BJ (cell line): ENCODE measurements around the gene CEP78. TPM values are rescaled to one million over a fixed set of nuclear protein-coding genes. Genes with fewer than 3 reads are reported as not detected.

Source experiments
- CTCF ChIA-PET: fragments of 350-600 bp; formaldehyde crosslinking; extraction: SDS; loops from one replicate; lab custom pipeline; 2021; ENCODE audit warnings: antibody characterized with exemption, inconsistent platforms; lab: Yijun Ruan, JAX
- POLR2A ChIA-PET: fragments of 300-600 bp; sonication (Branson Sonifier 250); formaldehyde crosslinking; extraction: SDS; loops from one replicate; lab custom pipeline; 2021; ENCODE audit warnings: antibody characterized with exemption; lab: Charles Lee
- DNase-seq: peaks from one replicate; pipeline ENCODE4 v3.0.0-alpha.2; 2011; ENCODE audit warnings: low read depth
- H3K27me3 ChIP-seq: 2 replicates; pipeline ENCODE4 v1.6.0; 2011; ENCODE audit warnings: low read length; ENCODE audit not compliant: control insufficient read depth, insufficient read depth
- H3K36me3 ChIP-seq: 2 replicates; pipeline ENCODE4 v1.5.1; 2011; ENCODE audit warnings: low read length; ENCODE audit not compliant: control insufficient read depth, insufficient read depth
- H3K4me3 ChIP-seq: 2 replicates; pipeline ENCODE4 v1.5.1; 2011; ENCODE audit warnings: low read depth, mild to moderate bottlenecking, control low read depth, low read length
- CTCF ChIP-seq: IDR thresholded peaks from 2 replicates; pipeline ENCODE4 v1.5.1; 2011; ENCODE audit warnings: low read depth, mild to moderate bottlenecking, control low read depth, inconsistent platforms, low read length, moderate library complexity; ENCODE audit not compliant: insufficient read depth
- polyA minus RNA-seq: library from RNA; depleted of rRNA, polyadenylated mRNA; stranded (reverse); fragments of >200 nt; gene quantifications from 2 replicates; pipeline ENCODE4 v1.2.3, GENCODE V29; 2011; rRNA and poly(A)+ RNA removed
- polyA plus RNA-seq: library from polyadenylated mRNA; depleted of rRNA; stranded (reverse); fragments of >200 nt; gene quantifications from 2 replicates; pipeline ENCODE4 v1.2.3, GENCODE V29; 2011; rRNA removed

CEP78 gene
- polyA plus RNA-seq, result 4.5 and 9.7 TPM in 2 replicates
- 4.0 and 4.1 TPM in 2 replicates for polyA minus RNA-seq

- CTCF ChIA-PET, result interaction anchor here (0.7 kb wide), 1 partner anchor 25 kb away, joined by 3 read pairs; no protein-coding TSS in a partner anchor
- POLR2A ChIA-PET, result interaction anchor here (0.5 kb wide), 1 partner anchor 416 kb away, joined by 19 read pairs; no protein-coding TSS in a partner anchor
- Histone ChIP-seq H3K36me3 (no peaks in the 10 kb centered on the region), H3K4me3 (peak within 1 kb of the TSS; percentile 86), H3K27me3 (no peaks in the 10 kb centered on the region)
- peak; percentile 60 for DNase-seq
- TF ChIP-seq CTCF, result no peak
These were observed at the start of gene CEP78 for GRCh38 chr9:78235762-78236550. CEP78 (plus strand) TSS chr9:78236075; CDS start chr9:78236351, 276 bp downstream.

- CTCF ChIA-PET, result no interaction called here
- DNase-seq, result no peak
- Histone ChIP-seq H3K4me3 (no peak overlapping the region), H3K36me3 (no peaks in the 10 kb centered on the region), H3K27me3 (no peaks in the 10 kb centered on the region)
- POLR2A ChIA-PET, result no interaction called here
- no peak for TF ChIP-seq CTCF
These were observed 48.0 kb upstream of the CEP78 start for GRCh38 chr9:78187763-78188484.

GRCh38 chr9:78188594-78188993 lies 47.3 kb upstream of the CEP78 start:
- H3K4me3 ChIP-seq, result no peak overlapping the region
- TF ChIP-seq CTCF, result no peak
- ChIA-PET CTCF (no interaction called here), POLR2A (no interaction called here)
- no peak for DNase-seq
- no peaks in the 10 kb centered on the region for H3K36me3 ChIP-seq
- no peaks in the 10 kb centered on the region for H3K27me3 ChIP-seq

- no peak for TF ChIP-seq CTCF
- Histone ChIP-seq H3K36me3 (no peaks in the 10 kb centered on the region), H3K27me3 (no peaks in the 10 kb centered on the region), H3K4me3 (no peak overlapping the region)
- CTCF ChIA-PET, result interaction anchor here (0.7 kb wide), 1 partner anchor 90 kb away, joined by 3 read pairs; no protein-coding TSS in a partner anchor
- no peak for DNase-seq
- POLR2A ChIA-PET, result no interaction called here
These were observed 46.9 kb upstream of the CEP78 start for GRCh38 chr9:78189001-78189400.

GRCh38 chr9:78189461-78189860 lies 46.4 kb upstream of the CEP78 start:
- no peaks in the 10 kb centered on the region for H3K36me3 ChIP-seq
- no peaks in the 10 kb centered on the region for H3K27me3 ChIP-seq
- no peak for DNase-seq
- no peak for TF ChIP-seq CTCF
- ChIA-PET POLR2A (no interaction called here), CTCF (interaction anchor here (0.7 kb wide), 1 partner anchor 91 kb away, joined by 3 read pairs; no protein-coding TSS in a partner anchor)
- no peak overlapping the region for H3K4me3 ChIP-seq
